HepG2 (cell line): ENCODE results near the gene GNAS-AS1.

Experiments used
- CTCF ChIP-seq: sonication (generic); formaldehyde crosslinking; IDR thresholded peaks from 2 replicates; pipeline ENCODE4 v1.5.0; 2020; ENCODE audit warnings: mild to moderate bottlenecking, missing genetic modification reagents, moderate library complexity
- KDM2A ChIP-seq: sonication (generic); formaldehyde crosslinking; IDR thresholded peaks from 2 replicates; pipeline ENCODE4 v1.4.0; 2020; ENCODE audit warnings: low read depth, missing genetic modification reagents, borderline replicate concordance
- NR2F2 ChIP-seq: IDR thresholded peaks from 2 replicates; pipeline ENCODE4 v1.6.1; 2012; ENCODE audit warnings: low read depth, inconsistent platforms, borderline replicate concordance
- SP1 ChIP-seq, 2 experiments: fragments of 450-650 bp in 1 of 2; sonication (generic) in 1 of 2; formaldehyde crosslinking in 1 of 2; IDR thresholded peaks; 2 replicates each; pipeline versions ENCODE4 v1.4.0 to v1.6.1; 2016 to 2020; ENCODE audit warnings: missing genetic modification reagents in 1 of 2
- TOE1 ChIP-seq: sonication (generic); formaldehyde crosslinking; IDR thresholded peaks from 2 replicates; pipeline ENCODE4 v1.4.0; 2020; ENCODE audit warnings: mild to moderate bottlenecking, missing genetic modification reagents
- ZNF800 ChIP-seq: sonication (generic); formaldehyde crosslinking; IDR thresholded peaks from 2 replicates; pipeline ENCODE4 v1.4.0; 2020; ENCODE audit warnings: missing genetic modification reagents
- ZZZ3 ChIP-seq: sonication (generic); formaldehyde crosslinking; IDR thresholded peaks from 2 replicates; pipeline ENCODE4 v1.4.0; 2020; ENCODE audit warnings: missing genetic modification reagents, mild to moderate bottlenecking, borderline replicate concordance

- no peak for TF ChIP-seq ZNF800
- TF ChIP-seq TOE1 (CRISPR knock-in tag) = no peak
- TF ChIP-seq NR2F2 = no peak
- TF ChIP-seq ZZZ3 = no peak
- no peak for TF ChIP-seq SP1 (IDR thresholded peaks at IDR 0.05)
- no peak for TF ChIP-seq SP1 (CRISPR knock-in tag; IDR thresholded peaks at IDR 0.05)
- no peak for TF ChIP-seq KDM2A (CRISPR knock-in tag)
- TF ChIP-seq CTCF (CRISPR knock-in tag) = peak; percentile 78
These were observed 18.1 kb upstream of the GNAS-AS1 start for GRCh38 chr20:58868795-58869194.
